Heart left ventricle (tissue), 13 donors: Measurements from ENCODE around the gene DCTPP1.

Experiments
- CTCF ChIP-seq, 12 donors: fragments of 200-600 bp; sonication (generic) in 4 of 12; IDR thresholded peaks; one replicate each; pipeline versions ENCODE4 v1.5.0 to v1.8.0; 2018 to 2022; ENCODE audit warnings: antibody characterized with exemption in 12 of 12, mild to moderate bottlenecking in 5 of 12
- POLR2A ChIP-seq, 2 donors: fragments of 450-650 bp; IDR thresholded peaks; one replicate each; pipeline ENCODE4 v1.6.1; 2017; ENCODE audit warnings: antibody characterized with exemption in 2 of 2, mild to moderate bottlenecking in 2 of 2, moderate library complexity in 2 of 2
- donor health status: ischemic (EF 13 %, LVEDD 7.1; RV severe dilation, severe dysfunction).
- donor health status: DM: no; HTN: yes; CAD: no.
- donor health status: DM: no; HTN: no; CAD: no.
- donor health status: ischemic (EF 25% LVEDD 6.9; RV normal size, moderate dysfunction).
- donor health status: ischemic (EF 25% LVEDD 5.7; RV mildly dilated, moderate dysfunction).
- donor health status: ischemic (EF 35%, LVEDD 5.7; RV mildly dilated, moderate dysfunction).
- donor health status: nonischemic (EF 11% LVEDD 7.7; RV severe dilation, severe dysfunction).
- donor health status: DM: yes; HTN: yes; CAD: no.
- donor health status: PGD.
- donor health status: ischemic (EF 29% LVEDD 5.4; RV normal size, mild dysfunction).
- donor health status: nonischemic (EF 23%, LVEDD 6.1; RV moderate dilation, normal function).

GRCh38 chr16:30375864-30376263 lies 54.0 kb downstream of the DCTPP1 start:
- no peak for TF ChIP-seq POLR2A (IDR thresholded peaks at IDR 0.05)
- TF ChIP-seq CTCF (IDR thresholded peaks at IDR 0.05): no peak
